Mesenchymal stem cell (in vitro differentiated cells and primary cell): ENCODE measurements around the gene ORM1.

Source experiments
- DNase-seq: peaks from one replicate; pipeline ENCODE4 v3.0.0-alpha.2; 2013
- H2AFZ ChIP-seq: one replicate; pipeline ENCODE4 v1.6.1; 2013; ENCODE audit warnings: low read depth, mild to moderate bottlenecking, control low read depth, inconsistent platforms, low read length, moderate library complexity
- H2AK5ac ChIP-seq: 2 replicates; pipeline ENCODE4 v1.6.1; 2013; ENCODE audit warnings: low read length, moderate library complexity, mild to moderate bottlenecking, inconsistent platforms; ENCODE audit not compliant: severe bottlenecking
- H2BK120ac ChIP-seq: one replicate; pipeline ENCODE4 v1.6.1; 2013; ENCODE audit warnings: low read depth, mild to moderate bottlenecking, inconsistent platforms, low read length, moderate library complexity
- H2BK12ac ChIP-seq, 2 experiments: one replicate each; pipeline ENCODE4 v1.6.1; 2013; ENCODE audit warnings: inconsistent platforms in 2 of 2, low read length in 2 of 2, mild to moderate bottlenecking in 2 of 2, moderate library complexity in 2 of 2, control low read depth in 1 of 2
- H2BK15ac ChIP-seq: one replicate; pipeline ENCODE4 v1.6.1; 2013; ENCODE audit warnings: mild to moderate bottlenecking, low read depth, inconsistent platforms; ENCODE audit not compliant: poor library complexity, severe bottlenecking
- H2BK5ac ChIP-seq: 2 replicates; pipeline ENCODE4 v1.6.1; 2013; ENCODE audit warnings: low read depth, mild to moderate bottlenecking, low read length, control low read depth, inconsistent platforms; ENCODE audit not compliant: poor library complexity, severe bottlenecking
- H3K14ac ChIP-seq, 2 experiments: one replicate each; pipeline ENCODE4 v1.6.1; 2013; ENCODE audit warnings: inconsistent platforms in 2 of 2, low read length in 2 of 2, control low read depth in 1 of 2, mild to moderate bottlenecking in 1 of 2, moderate library complexity in 1 of 2
- H3K18ac ChIP-seq, 2 experiments: one replicate each; pipeline ENCODE4 v1.6.1; 2013; ENCODE audit warnings: inconsistent platforms in 2 of 2, low read length in 2 of 2, control low read depth in 1 of 2, low read depth in 1 of 2, mild to moderate bottlenecking in 1 of 2
- H3K23ac ChIP-seq, 2 experiments: one replicate each; pipeline ENCODE4 v1.6.1; 2013; ENCODE audit warnings: inconsistent platforms in 2 of 2, low read length in 2 of 2, mild to moderate bottlenecking in 2 of 2, moderate library complexity in 2 of 2, control low read depth in 1 of 2
- H3K27ac ChIP-seq: 2 replicates; pipeline ENCODE4 v1.5.1; 2013; ENCODE audit warnings: mild to moderate bottlenecking, moderate library complexity, low read length, control low read depth, inconsistent platforms; ENCODE audit not compliant: poor library complexity, severe bottlenecking
- H3K27me3 ChIP-seq, 2 experiments: 2 replicates each; pipeline versions ENCODE4 v1.6.1 to v1.7.0; 2013; ENCODE audit warnings: low read length in 2 of 2, mild to moderate bottlenecking in 2 of 2, moderate library complexity in 2 of 2, control low read depth in 1 of 2, inconsistent platforms in 1 of 2; ENCODE audit not compliant: control insufficient read depth in 1 of 2, insufficient read depth in 1 of 2
- H3K36me3 ChIP-seq, 2 experiments: 2 replicates each; pipeline versions ENCODE4 v1.6.1 to v1.7.0; 2013; ENCODE audit warnings: low read length in 2 of 2, control low read depth in 1 of 2, inconsistent platforms in 1 of 2, low read depth in 1 of 2, mild to moderate bottlenecking in 1 of 2; ENCODE audit not compliant: insufficient read depth in 2 of 2, control insufficient read depth in 1 of 2
- H3K4ac ChIP-seq, 2 experiments: one replicate each; pipeline ENCODE4 v1.6.1; 2013; ENCODE audit warnings: inconsistent platforms in 2 of 2, low read length in 2 of 2, mild to moderate bottlenecking in 2 of 2, moderate library complexity in 2 of 2, control low read depth in 1 of 2, low read depth in 1 of 2
- H3K4me1 ChIP-seq: 2 replicates; pipeline ENCODE4 v1.6.1; 2013; ENCODE audit warnings: low read depth, low read length, control low read depth; ENCODE audit not compliant: control insufficient read depth, insufficient read depth
- H3K4me2 ChIP-seq: 2 replicates; pipeline ENCODE4 v1.6.1; 2013; ENCODE audit warnings: low read length, mild to moderate bottlenecking, inconsistent platforms; ENCODE audit not compliant: poor library complexity, severe bottlenecking
- H3K4me3 ChIP-seq, 2 experiments: 2 replicates each; pipeline versions ENCODE4 v1.5.1 to v1.7.0; 2013; ENCODE audit warnings: low read length in 2 of 2, mild to moderate bottlenecking in 2 of 2, control low read depth in 1 of 2, low read depth in 1 of 2; ENCODE audit not compliant: insufficient read depth in 1 of 2
- H3K79me1 ChIP-seq: replicated peaks from 2 replicates; pipeline ENCODE4 v1.6.1; 2013; ENCODE audit warnings: mild to moderate bottlenecking, control low read depth, low read length, inconsistent platforms; ENCODE audit not compliant: poor library complexity, severe bottlenecking
- H3K9ac ChIP-seq: 2 replicates; pipeline ENCODE4 v1.7.0; 2013; ENCODE audit warnings: mild to moderate bottlenecking, low read length, moderate library complexity
- H3K9me3 ChIP-seq: 2 replicates; pipeline ENCODE4 v1.7.0; 2013; ENCODE audit warnings: mild to moderate bottlenecking, low read length; ENCODE audit not compliant: control insufficient read depth
- H4K8ac ChIP-seq: one replicate; pipeline ENCODE4 v1.6.1; 2013; ENCODE audit warnings: inconsistent platforms, mild to moderate bottlenecking, low read length, moderate library complexity
- H4K91ac ChIP-seq: one replicate; pipeline ENCODE4 v1.6.1; 2013; ENCODE audit warnings: mild to moderate bottlenecking, low read length, inconsistent platforms
- WGBS: methylation state at CpG from one replicate; pipeline ENCODE4 v1.1.7; 2013; ENCODE audit warnings: mixed read lengths; 5-methylcytosine and 5-hydroxymethylcytosine counted together

Gene ORM1

DNA sequence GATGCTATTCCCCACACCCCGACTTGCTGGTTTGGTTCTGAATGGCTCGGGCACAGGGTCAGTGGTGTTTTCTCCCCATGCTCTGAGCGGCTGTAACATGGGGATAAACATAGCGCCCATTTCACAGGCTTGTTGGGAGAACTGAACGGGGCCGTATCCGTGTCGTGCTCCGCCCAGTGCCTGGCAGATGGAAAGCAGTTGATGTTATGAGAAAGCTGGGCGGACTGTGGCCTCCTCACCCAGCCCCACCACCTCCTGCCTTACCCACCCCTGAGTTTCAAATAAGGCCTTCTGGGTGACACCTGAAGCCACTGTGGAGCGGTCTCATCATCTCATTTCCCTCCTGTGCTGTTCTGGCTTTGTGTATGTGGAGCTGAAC is 21.3 kb downstream of the ORM1 start:
- Histone ChIP-seq H3K14ac (no peak overlapping the region), H3K23ac (no peak overlapping the region), H2BK5ac (no peak overlapping the region), H2BK12ac (no peak overlapping the region), H3K27ac (no peak overlapping the region), H3K36me3 (peaks cover 76 to 89% of the 10 kb centered on the region in 2 experiments), H2BK15ac (no peak overlapping the region), H3K9ac (no peak overlapping the region), H3K4me2 (no peak overlapping the region), H2AFZ (no peak overlapping the region), H3K9me3 (no peaks in the 10 kb centered on the region), H4K8ac (no peak overlapping the region), H3K4me3 (no peak overlapping the region), H2BK120ac (no peak overlapping the region), H3K27me3 (no peaks in the 10 kb centered on the region), H4K91ac (no peak overlapping the region), H2AK5ac (no peak overlapping the region), H3K79me1 (peaks cover 1% of the 10 kb centered on the region), H3K4me1 (peaks cover 12% of the 10 kb centered on the region), H3K18ac (no peak overlapping the region), H3K4ac (no peak overlapping the region)
- DNase-seq: no peak
- WGBS: 94% methylated on average over 8 of the region's 11 CpGs

- no peaks in the 10 kb centered on the region for H3K27me3 ChIP-seq
- 91% methylated on average over 3 of the region's 3 CpGs for WGBS
- no peak overlapping the region for H2AK5ac ChIP-seq
- H4K8ac ChIP-seq: no peak overlapping the region
- H3K4me1 ChIP-seq: peaks cover 16% of the 10 kb centered on the region
- H2AFZ ChIP-seq: no peak overlapping the region
- H2BK15ac ChIP-seq: no peak overlapping the region
- no peak overlapping the region for H3K4me2 ChIP-seq
- no peak overlapping the region for H2BK120ac ChIP-seq
- H3K14ac ChIP-seq: no peak overlapping the region
- peaks cover 1% of the 10 kb centered on the region for H3K79me1 ChIP-seq
- no peak overlapping the region for H2BK12ac ChIP-seq
- H3K9me3 ChIP-seq: no peaks in the 10 kb centered on the region
- H3K4me3 ChIP-seq: no peak overlapping the region
- peaks cover 72 to 86% of the 10 kb centered on the region in 2 experiments for H3K36me3 ChIP-seq
- DNase-seq: no peak
- H3K4ac ChIP-seq: no peak overlapping the region
- no peak overlapping the region for H4K91ac ChIP-seq
- no peak overlapping the region for H3K27ac ChIP-seq
- H3K23ac ChIP-seq: no peak overlapping the region
- no peak overlapping the region for H3K18ac ChIP-seq
- no peak overlapping the region for H3K9ac ChIP-seq
- H2BK5ac ChIP-seq: no peak overlapping the region
Measured at GRCh38 chr9:114344692-114345091, 21.8 kb downstream of the ORM1 start.

DNA sequence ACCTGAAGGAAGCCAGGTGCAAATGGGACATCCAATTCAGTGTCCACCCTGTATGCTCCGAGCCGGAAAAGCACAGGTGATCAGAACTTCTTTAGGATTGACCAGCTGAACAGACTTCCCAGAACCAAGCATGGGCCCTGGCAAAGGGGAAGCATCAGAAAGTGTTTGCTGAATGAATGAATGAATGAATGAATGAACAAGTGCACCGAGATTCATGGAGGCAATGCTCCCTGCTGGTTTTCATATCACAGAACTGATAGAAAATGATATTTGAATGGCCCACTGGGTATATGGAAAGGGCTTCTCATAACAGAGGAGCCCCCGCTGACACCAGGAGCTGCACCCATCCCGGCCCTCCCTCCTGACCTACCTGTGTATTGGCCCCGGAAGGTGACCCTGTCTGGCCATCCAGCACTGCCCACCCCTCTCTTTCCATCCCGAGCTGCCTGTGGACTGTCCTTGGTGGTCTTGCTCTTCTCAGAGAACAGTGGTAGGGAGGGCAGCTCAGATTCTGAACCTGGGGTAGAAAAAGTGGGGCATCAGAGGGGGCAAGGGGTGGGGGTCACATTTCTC is 22.7 kb downstream of the ORM1 start:
- Histone ChIP-seq H2BK120ac (no peak overlapping the region), H3K27ac (no peak overlapping the region), H3K4ac (no peak overlapping the region), H3K4me1 (peaks cover 20% of the 10 kb centered on the region), H3K79me1 (peaks cover 1% of the 10 kb centered on the region), H3K36me3 (peaks cover 69 to 87% of the 10 kb centered on the region in 2 experiments), H3K9me3 (no peaks in the 10 kb centered on the region), H3K27me3 (no peaks in the 10 kb centered on the region), H2BK15ac (peak overlapping the region; percentile 31), H2BK12ac (no peak overlapping the region), H2BK5ac (no peak overlapping the region), H2AK5ac (no peak overlapping the region), H4K91ac (no peak overlapping the region), H3K14ac (no peak overlapping the region), H3K9ac (no peak overlapping the region), H2AFZ (no peak overlapping the region), H3K4me3 (no peak overlapping the region), H3K23ac (no peak overlapping the region), H4K8ac (no peak overlapping the region), H3K18ac (no peak overlapping the region), H3K4me2 (no peak overlapping the region)
- DNase-seq: no peak
- 98% methylated on average over 5 of the region's 7 CpGs for WGBS

- Histone ChIP-seq H3K18ac (no peak overlapping the region), H3K14ac (no peak overlapping the region), H3K9ac (no peak overlapping the region), H2BK15ac (no peak overlapping the region), H3K4me1 (peaks cover 20% of the 10 kb centered on the region), H3K79me1 (peaks cover 1% of the 10 kb centered on the region), H3K27me3 (no peaks in the 10 kb centered on the region), H2BK120ac (no peak overlapping the region), H2AK5ac (no peak overlapping the region), H3K9me3 (no peaks in the 10 kb centered on the region), H3K36me3 (peaks cover 71 to 86% of the 10 kb centered on the region in 2 experiments), H3K27ac (no peak overlapping the region), H3K4me3 (no peak overlapping the region), H3K4ac (no peak overlapping the region), H2BK12ac (no peak overlapping the region), H4K91ac (no peak overlapping the region), H3K4me2 (no peak overlapping the region), H3K23ac (no peak overlapping the region), H2BK5ac (no peak overlapping the region), H2AFZ (no peak overlapping the region), H4K8ac (no peak overlapping the region)
- DNase-seq: no peak
- WGBS: 94% methylated on average over 11 of the region's 11 CpGs
Measured at GRCh38 chr9:114346146-114346545, 23.2 kb downstream of the ORM1 start.
